Keratinocyte (primary cell): Measurements from ENCODE around the gene LAMA3.

Experiments used
- CTCF ChIP-seq, 3 experiments: IDR thresholded peaks in 1 of 3; conservative IDR thresholded peaks in 1 of 3; optimal IDR thresholded peaks in 1 of 3; 2 replicates in 2 of 3; 3 replicates in 1 of 3; pipeline versions ENCODE3 to v1.5.1; 2011; ENCODE audit warnings: low read length in 3 of 3, mild to moderate bottlenecking in 3 of 3, moderate library complexity in 2 of 3, control low read depth in 1 of 3, inconsistent platforms in 1 of 3; ENCODE audit not compliant: insufficient read depth in 2 of 3; ENCODE audit errors: extremely low read depth in 1 of 3
- EZH2 ChIP-seq: IDR thresholded peaks from one replicate; pipeline ENCODE4 v1.6.1; 2012; ENCODE audit warnings: inconsistent platforms, mild to moderate bottlenecking, low read length, moderate library complexity

- TF ChIP-seq CTCF (optimal IDR thresholded peaks at IDR 0.05 in 1 of 3, IDR thresholded peaks at IDR 0.05 in 1 of 3, conservative IDR thresholded peaks at IDR 0.05 in 1 of 3; ENCODE audit: extremely low read depth in 1 of 3, insufficient read depth in 2 of 3, low read length in 3 of 3) (no peak), EZH2 (no peak)
Measured at GRCh38 chr18:23811176-23811575, 121.9 kb downstream of the LAMA3 start.
